Psoas muscle (tissue), 8 donors: ENCODE data around the gene ENO1. TPM values are rescaled to one million over a fixed set of nuclear protein-coding genes. Genes with fewer than 3 reads are reported as not detected.
"Not testable (repeated sequence)": the region's sequence is repeated elsewhere in the genome, so short reads cannot be mapped to it uniquely, and the experiment has no call there.

Experiments used
- ATAC-seq, 4 donors: fragments of 200-7000 bp; cut with Tn5 transposase; one replicate each; pipeline ENCODE4 v1.9.1; 2020; ENCODE audit warnings: moderate library complexity in 3 of 4, mild to moderate bottlenecking in 2 of 4
- DNase-seq, 2 donors: peaks; one replicate each; pipeline ENCODE4 v3.0.0-alpha.2; 2020
- H3K27ac ChIP-seq: fragments of 200-600 bp; one replicate; pipeline ENCODE4 v1.8.0; 2022
- H3K27me3 ChIP-seq, 3 donors: fragments of 200-600 bp in 1 of 3; one replicate each; pipeline versions ENCODE4 v1.6.1 to v1.8.0; 2013 to 2022; ENCODE audit warnings: low read length in 2 of 3, mild to moderate bottlenecking in 2 of 3, moderate library complexity in 1 of 3; ENCODE audit not compliant: insufficient read depth in 3 of 3
- H3K36me3 ChIP-seq, 2 donors: fragments of 200-600 bp in 1 of 2; one replicate each; pipeline versions ENCODE4 v1.6.1 to v1.8.0; 2013 to 2022; ENCODE audit warnings: low read depth in 1 of 2, mild to moderate bottlenecking in 1 of 2, moderate library complexity in 1 of 2; ENCODE audit not compliant: insufficient read depth in 1 of 2
- H3K4me1 ChIP-seq: fragments of 200-600 bp; one replicate; pipeline ENCODE4 v1.8.0; 2022
- H3K4me3 ChIP-seq: fragments of 200-600 bp; one replicate; pipeline ENCODE4 v1.8.0; 2022; ENCODE audit warnings: mild to moderate bottlenecking
- H3K9me3 ChIP-seq: fragments of 200-600 bp; one replicate; pipeline ENCODE4 v1.8.0; 2022
- WGBS, 3 donors: extraction: QIAGEN DNeasy Blood & Tissue Kit; methylation state at CpG; one replicate each; pipeline versions ENCODE4 v1.1.6 to v1.1.7; 2013; 5-methylcytosine and 5-hydroxymethylcytosine counted together
- intact Hi-C, 2 donors: fragments of 100-400 bp; cut with DNase I; formaldehyde crosslinking; loops; one replicate each; pipeline versions ENCODE4 v1.11.0 to v1.14.2; 2022
- polyA plus RNA-seq, 3 donors: library from polyadenylated mRNA; stranded (reverse); fragments of 200-250 nt; gene quantifications; one replicate each; pipeline ENCODE4 v1.2.3, GENCODE V29; 2013
- total RNA-seq, 4 donors: library from RNA; stranded (reverse); fragmentation: NEBNext Ultra II Directional in 2 of 4; extraction: Animal tissue kit (Norgen Biotek cat#: 25700) in 2 of 4; gene quantifications; one replicate each; pipeline versions ENCODE4 v1.2.1 to v1.2.4, GENCODE V29; 2021 to 2023
- TF ChIP-seq, protein P1 (sequence below): fragments of 200-600 bp; IDR thresholded peaks from one replicate; pipeline ENCODE4 v1.8.0; 2022; ENCODE audit warnings: antibody characterized with exemption
- donor health status: healthy with polysubstance abuse.
- donor health status: DM: no; HTN: no; CAD: no; lungs with moderate emphysema.
- donor health status: Bipolar disorder and iron deficiency.
- donor health status: healthy.
- donor health status: DM: yes; HTN: yes; CAD: no.
- donor health status: DM: no; HTN: no; CAD: no.
- donor health status: DM: no; HTN: no; CAD: no.
- donor health status: DM: yes; HTN: yes; CAD: no.

The ENO1 gene
- total and polyA plus RNA-seq, 7 donors: 83.8 to 489 (median 191) TPM

DNA sequence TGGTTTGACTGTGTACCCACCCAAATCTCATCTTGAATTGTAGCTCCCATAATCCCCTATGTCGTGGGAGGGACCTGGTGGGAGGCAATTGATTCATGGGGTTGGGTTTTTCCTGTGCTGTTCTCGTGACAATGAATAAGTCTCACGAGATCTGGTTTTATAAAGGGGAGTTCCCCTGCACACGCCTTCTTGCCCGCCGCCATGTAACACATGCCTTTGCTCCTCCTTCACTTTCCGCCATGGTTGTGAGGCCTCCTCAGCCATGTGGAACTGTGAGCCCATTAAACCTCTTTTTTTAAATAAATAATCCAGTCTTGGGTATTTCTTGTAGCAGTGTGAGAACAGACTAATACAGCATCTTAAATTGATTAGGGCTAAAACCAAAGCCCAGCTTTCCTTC lies 38.5 kb downstream of the ENO1 start:
- no peak overlapping the region for H3K27ac ChIP-seq
- H3K4me1 ChIP-seq: peaks cover 9% of the 10 kb centered on the region
- H3K9me3 ChIP-seq: no peaks in the 10 kb centered on the region
- TF ChIP-seq, protein P1, sequence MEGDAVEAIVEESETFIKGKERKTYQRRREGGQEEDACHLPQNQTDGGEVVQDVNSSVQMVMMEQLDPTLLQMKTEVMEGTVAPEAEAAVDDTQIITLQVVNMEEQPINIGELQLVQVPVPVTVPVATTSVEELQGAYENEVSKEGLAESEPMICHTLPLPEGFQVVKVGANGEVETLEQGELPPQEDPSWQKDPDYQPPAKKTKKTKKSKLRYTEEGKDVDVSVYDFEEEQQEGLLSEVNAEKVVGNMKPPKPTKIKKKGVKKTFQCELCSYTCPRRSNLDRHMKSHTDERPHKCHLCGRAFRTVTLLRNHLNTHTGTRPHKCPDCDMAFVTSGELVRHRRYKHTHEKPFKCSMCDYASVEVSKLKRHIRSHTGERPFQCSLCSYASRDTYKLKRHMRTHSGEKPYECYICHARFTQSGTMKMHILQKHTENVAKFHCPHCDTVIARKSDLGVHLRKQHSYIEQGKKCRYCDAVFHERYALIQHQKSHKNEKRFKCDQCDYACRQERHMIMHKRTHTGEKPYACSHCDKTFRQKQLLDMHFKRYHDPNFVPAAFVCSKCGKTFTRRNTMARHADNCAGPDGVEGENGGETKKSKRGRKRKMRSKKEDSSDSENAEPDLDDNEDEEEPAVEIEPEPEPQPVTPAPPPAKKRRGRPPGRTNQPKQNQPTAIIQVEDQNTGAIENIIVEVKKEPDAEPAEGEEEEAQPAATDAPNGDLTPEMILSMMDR: no peak
- DNase-seq (no peak), ATAC-seq (no peak)
- H3K36me3 ChIP-seq: no peaks in the 10 kb centered on the region
- H3K4me3 ChIP-seq: no peak overlapping the region
- intact Hi-C loops: no loop called here
- WGBS, 3 donors: 93 to 96% (median 94%) methylated on average over 7 of the region's 7 CpGs
- no peaks in the 10 kb centered on the region for H3K27me3 ChIP-seq

DNA sequence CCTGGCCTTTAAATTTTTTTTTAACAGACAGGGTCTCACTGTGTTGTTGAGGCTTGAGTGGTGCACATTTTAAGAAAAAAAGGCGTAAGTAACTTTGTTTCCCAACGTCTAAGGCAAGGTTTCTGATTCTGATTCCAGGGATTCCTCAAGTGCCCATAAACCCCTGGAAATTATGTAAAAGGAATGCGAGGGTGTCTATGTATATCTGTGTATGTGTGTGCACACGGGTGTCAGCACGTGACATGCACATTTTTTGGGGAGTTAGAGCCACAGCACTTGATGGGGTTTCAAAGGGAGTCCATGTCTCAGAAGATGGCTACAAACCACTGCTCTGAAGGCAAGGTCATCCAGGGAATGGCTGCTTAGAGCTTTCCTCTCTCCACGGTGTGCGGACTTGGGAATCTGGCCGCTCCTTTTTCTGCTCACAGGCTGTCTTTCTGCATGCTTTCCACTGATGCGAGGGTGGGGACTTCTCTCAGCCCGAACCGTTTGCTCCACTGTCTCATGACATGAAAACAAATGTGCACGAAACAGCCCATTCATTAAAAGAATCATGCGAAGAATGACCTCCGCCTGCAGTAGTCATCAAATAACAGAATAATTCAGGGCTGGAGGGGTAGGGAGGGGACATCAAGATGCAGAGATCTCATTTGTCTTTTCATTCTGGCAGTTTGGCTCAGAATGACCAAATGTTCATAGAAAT lies 42.4 kb downstream of the ENO1 start:
- ATAC-seq (no peak), DNase-seq (no peak)
- no peaks in the 10 kb centered on the region for H3K36me3 ChIP-seq
- no peak overlapping the region for H3K27ac ChIP-seq
- H3K9me3 ChIP-seq: no peaks in the 10 kb centered on the region
- no peaks in the 10 kb centered on the region for H3K27me3 ChIP-seq
- no peaks in the 10 kb centered on the region for H3K4me1 ChIP-seq
- intact Hi-C loops: no loop called here
- WGBS, 3 donors: 56 to 58% (median 58%) methylated on average over 14 of the region's 14 CpGs
- TF ChIP-seq, protein P1: no peak
- no peak overlapping the region for H3K4me3 ChIP-seq

DNA sequence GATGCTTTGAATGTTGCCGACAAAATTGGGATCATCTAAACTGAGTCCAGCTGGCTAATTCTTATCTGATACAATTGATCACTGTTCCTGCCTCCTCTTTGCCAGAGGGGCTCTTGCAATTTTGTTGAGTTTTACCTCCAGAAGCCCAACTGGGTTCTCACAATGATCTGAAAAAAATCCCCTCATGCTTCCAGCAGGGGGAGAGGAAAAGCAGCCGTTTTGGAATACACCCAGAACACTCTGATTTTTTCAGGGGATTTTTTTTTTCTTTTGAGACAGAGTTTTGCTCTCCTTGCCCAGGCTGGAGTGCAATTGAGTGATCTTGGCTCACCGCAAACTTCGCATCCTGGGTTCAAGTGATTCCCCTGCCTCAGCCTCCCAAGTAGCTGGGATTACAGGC lies 47.1 kb downstream of the ENO1 start:
- DNase-seq: no peak
- no peak for ATAC-seq
- Histone ChIP-seq H3K4me1 (no peaks in the 10 kb centered on the region), H3K9me3 (no peaks in the 10 kb centered on the region), H3K36me3 (no peaks in the 10 kb centered on the region), H3K27me3 (no peaks in the 10 kb centered on the region), H3K27ac (no peak overlapping the region), H3K4me3 (no peak overlapping the region)
- TF ChIP-seq, protein P1: peak; percentile 9
- intact Hi-C loops: no loop called here
- 57 to 61% (median 59%) methylated on average over 4 of the region's 4 CpGs for WGBS, 3 donors

DNA sequence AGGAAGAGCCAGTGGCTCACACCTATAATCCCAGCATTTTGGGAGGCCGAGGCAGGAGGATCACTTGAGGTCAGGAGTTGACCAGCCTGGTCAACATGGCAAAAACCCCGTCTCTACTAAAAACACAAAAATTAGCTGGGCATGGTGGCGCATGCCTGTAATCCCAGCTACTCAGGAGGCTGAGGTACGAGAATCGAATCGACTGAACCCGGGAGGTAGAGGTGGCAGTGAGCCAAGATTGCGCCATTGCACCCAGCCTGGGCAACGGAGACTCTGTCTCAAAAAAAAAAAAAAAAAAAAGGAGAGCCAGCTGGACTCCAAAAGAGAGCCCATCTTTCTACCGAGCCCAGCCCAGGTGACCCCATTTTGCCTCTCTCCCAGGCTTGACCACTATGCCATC lies 47.8 kb downstream of the ENO1 start:
- H3K9me3 ChIP-seq, H3K4me3 ChIP-seq, H3K36me3 ChIP-seq, ATAC-seq, DNase-seq, H3K27ac ChIP-seq, intact Hi-C loops, H3K4me1 ChIP-seq, H3K27me3 ChIP-seq: not testable (repeated sequence)
- WGBS, 3 donors: 80 to 83% (median 80%) methylated on average over 10 of the region's 10 CpGs

DNA sequence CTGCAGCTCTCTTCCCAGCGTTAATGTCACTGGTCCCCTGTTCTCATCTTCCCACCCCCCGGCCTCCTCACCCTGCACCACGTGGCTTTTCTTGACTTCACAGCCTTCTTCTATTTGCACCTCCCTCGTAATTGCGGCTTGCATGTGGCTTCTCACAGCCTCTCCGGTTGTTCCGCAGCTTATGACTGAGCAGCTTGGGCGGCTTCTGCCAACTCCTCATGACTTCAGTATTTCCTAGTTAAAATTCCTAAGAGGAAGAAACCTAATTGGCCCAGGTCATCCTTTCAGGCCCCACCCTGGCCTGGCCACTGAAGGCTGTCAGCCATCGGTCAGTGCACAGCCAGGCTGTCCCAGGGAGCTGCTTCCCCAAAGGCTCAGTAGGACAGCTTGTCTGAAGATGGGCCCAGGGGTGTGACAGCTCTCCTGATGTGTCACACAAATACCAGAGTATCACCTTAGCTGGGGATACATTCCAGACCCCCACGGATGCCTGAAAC lies 52.5 kb downstream of the ENO1 start:
- Histone ChIP-seq H3K9me3 (no peaks in the 10 kb centered on the region), H3K27ac (no peak overlapping the region), H3K4me3 (no peak overlapping the region), H3K27me3 (no peaks in the 10 kb centered on the region), H3K4me1 (peaks cover 16% of the 10 kb centered on the region), H3K36me3 (no peaks in the 10 kb centered on the region)
- intact Hi-C loops: no loop called here
- 66 to 68% (median 66%) methylated on average over 10 of the region's 10 CpGs for WGBS, 3 donors
- TF ChIP-seq, protein P1: no peak
- ATAC-seq: peak in 1 of 4 donors; percentile 28
- peak in 1 of 2 donors; percentile 45 for DNase-seq
